Loucy (cell line): Measurements from ENCODE around the gene NOL4L.

Experiments
- CTCF ChIP-seq: fragments of 200-600 bp; sonication (generic); conservative IDR thresholded peaks from 2 replicates; pipeline ENCODE4 v1.5.1; 2014; ENCODE audit warnings: mild to moderate bottlenecking, antibody characterized with exemption, low read length
- EZH2phosphoT487 ChIP-seq: fragments of 200-600 bp; IDR thresholded peaks from 2 replicates; pipeline ENCODE4 v1.6.1; 2018; ENCODE audit warnings: antibody characterized with exemption, mild to moderate bottlenecking, moderate library complexity, borderline replicate concordance

GRCh38 chr20:32441638-32442037 is 143.5 kb downstream of the NOL4L start:
- no peak for TF ChIP-seq EZH2phosphoT487
- TF ChIP-seq CTCF = no peak
